ENCODE measurements around the gene SLC13A3.

DNA sequence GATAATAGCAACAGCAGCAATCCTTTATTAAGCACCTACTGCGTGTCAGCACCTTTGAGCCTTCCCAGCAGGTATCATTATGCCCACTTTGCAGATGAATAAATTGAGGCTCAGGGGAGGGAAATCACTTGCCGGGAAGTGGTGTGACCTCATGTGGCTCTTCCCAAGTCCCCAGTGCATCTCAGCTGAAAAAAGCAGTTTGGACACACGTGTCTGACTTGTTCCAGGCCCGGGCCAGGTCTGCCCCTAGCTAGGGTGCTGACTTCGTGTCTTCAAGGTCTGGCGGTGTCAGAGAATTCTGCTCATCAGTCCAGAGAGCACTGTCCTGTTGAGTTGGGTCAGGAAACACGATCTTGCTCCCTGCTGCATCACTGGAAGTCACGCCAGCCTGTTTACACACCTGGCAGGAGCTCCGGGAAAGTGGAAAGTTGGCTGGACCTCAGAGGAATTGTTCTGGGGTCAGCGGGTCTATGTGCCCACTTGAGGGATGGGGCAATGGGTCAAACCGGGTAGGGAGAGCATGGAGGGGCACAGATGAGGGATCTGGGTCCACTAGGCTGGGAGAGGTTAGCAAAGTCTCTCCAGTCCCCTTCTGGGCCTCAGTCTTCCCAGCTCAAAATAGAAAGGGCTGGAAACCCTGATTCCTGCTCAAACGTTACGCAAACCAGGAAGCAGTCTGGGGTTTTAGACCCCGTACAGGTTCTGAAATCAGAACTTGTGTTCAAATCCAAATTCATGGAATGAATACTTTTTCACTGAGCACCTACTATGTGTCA lies 10.5 kb downstream of the SLC13A3 start:
- TF ChIP-seq, protein P1, sequence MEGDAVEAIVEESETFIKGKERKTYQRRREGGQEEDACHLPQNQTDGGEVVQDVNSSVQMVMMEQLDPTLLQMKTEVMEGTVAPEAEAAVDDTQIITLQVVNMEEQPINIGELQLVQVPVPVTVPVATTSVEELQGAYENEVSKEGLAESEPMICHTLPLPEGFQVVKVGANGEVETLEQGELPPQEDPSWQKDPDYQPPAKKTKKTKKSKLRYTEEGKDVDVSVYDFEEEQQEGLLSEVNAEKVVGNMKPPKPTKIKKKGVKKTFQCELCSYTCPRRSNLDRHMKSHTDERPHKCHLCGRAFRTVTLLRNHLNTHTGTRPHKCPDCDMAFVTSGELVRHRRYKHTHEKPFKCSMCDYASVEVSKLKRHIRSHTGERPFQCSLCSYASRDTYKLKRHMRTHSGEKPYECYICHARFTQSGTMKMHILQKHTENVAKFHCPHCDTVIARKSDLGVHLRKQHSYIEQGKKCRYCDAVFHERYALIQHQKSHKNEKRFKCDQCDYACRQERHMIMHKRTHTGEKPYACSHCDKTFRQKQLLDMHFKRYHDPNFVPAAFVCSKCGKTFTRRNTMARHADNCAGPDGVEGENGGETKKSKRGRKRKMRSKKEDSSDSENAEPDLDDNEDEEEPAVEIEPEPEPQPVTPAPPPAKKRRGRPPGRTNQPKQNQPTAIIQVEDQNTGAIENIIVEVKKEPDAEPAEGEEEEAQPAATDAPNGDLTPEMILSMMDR (conservative IDR thresholded peaks at IDR 0.05) = no peak
- no peak for TF ChIP-seq ZFX (IDR thresholded peaks at IDR 0.05)

All from C4-2B (cell line).